ENCODE measurements around the gene CLN6. TPM values are rescaled to one million over a fixed set of nuclear protein-coding genes. Genes with fewer than 3 reads are reported as not detected.
"Not testable (repeated sequence)": the region's sequence is repeated elsewhere in the genome, so short reads cannot be mapped to it uniquely, and the experiment has no call there.

Gene CLN6
- total RNA-seq, 1 experiment from 2014 or later: 17.6 TPM

DNA sequence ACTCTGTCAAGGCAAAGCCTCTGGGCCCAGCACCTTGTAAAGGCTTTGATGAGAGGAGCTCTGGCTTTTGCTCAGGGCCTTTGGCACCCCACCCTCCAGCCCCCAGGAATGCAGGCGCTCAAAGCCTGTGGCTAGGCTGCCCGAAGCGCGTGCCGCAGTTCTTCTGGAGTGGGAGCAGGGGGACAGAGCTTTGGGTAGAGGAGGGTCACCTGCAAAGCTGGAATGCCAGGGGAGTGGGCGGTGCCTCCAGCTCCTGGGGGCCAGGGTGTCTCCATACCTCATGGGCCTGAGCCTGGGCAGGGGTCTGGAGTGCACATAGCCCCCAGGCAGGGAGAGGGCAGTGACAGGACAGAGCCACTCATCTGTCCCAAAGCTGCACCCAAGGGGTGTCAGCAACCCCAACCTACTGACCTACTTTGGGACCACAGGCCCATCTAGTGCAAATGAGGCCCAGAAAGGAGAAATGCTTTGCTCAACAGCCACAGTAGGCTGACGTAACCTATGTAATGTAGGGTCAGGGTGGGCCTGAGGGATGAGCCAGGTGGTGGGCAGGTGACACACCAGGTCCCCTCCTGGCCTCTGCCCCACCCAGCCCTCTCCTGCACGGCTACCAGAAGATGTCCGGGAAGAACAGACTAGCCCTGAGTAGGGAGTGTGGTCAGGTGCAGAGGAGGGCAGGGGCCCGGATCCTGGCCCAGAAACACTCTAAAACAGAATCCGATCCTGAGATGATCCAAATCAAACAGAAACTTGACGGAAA lies 22.2 kb downstream of the CLN6 start:
- no peak for DNase-seq (ENCODE audit: low read depth)

DNA sequence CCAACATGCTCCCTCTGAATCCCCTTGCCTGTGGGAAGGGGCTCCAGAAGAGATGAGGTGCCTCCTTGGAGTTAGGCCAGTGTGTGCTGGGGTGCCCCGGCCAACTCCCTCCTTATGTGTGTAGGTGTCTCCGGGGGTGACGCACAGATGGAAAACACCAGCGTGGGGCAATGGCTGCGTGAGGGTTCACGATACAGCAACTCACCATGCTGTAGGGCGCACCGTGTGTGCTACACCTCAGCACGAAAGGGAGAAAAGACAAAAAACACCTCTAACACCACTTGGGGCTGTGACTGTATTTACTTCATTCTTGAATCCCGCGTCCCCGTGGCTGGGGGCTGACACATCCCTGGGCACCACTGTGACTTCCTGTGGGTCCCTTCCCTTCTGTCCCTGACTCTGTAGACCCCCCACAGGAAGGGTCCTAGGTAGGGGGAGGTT lies 22.8 kb downstream of the CLN6 start:
- no peak for DNase-seq (ENCODE audit: low read depth)

DNA sequence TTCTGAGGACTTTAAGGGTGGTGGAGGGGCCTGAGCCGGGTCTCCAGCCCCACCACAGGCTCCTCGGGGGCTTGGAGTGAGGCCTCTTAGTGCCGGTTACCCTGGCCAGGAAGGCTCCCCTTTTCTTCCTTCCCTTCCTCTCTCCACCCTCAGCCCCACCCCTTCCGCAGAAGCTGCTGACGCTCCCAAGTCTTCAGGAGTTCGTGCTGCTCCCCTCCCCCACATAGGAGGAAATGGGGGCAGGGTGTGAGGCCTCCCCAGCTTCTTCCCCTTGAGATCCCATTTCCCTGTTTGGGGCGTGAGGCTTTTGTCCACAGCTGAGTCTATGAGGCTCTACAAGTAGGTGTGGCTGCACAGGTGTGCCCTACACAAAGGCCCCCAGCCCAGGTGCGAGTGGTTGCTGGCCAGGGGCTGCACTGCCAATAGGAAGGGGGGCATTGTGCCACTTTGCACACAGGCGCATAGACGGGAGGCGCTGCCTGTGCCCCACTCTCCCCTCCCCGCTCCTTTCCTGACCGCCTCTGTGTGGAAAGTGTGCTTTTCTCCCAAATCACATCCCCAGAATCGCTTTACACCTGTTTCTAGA lies 23.5 kb downstream of the CLN6 start:
- DNase-seq (ENCODE audit: low read depth): no peak

DNA sequence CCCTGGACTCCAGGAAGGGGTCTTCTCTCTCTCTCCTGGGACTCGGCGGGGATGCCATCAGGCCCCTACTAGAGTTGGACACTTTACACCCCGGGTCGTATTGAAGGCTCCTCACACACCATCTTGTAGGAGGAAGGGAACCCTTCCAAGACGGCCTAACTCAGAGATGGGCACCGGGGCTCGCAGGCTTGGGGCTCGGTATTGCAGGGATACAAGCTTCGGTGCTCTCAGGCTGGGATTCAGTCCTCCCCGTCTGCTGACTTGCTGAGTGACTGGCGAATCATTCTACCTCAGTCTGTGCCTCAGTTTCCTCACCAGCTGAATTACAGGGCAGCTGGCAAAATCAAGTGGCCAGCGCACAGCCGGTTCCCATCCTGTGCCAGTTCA lies 24.0 kb downstream of the CLN6 start:
- no peak for DNase-seq (ENCODE audit: low read depth)

DNA sequence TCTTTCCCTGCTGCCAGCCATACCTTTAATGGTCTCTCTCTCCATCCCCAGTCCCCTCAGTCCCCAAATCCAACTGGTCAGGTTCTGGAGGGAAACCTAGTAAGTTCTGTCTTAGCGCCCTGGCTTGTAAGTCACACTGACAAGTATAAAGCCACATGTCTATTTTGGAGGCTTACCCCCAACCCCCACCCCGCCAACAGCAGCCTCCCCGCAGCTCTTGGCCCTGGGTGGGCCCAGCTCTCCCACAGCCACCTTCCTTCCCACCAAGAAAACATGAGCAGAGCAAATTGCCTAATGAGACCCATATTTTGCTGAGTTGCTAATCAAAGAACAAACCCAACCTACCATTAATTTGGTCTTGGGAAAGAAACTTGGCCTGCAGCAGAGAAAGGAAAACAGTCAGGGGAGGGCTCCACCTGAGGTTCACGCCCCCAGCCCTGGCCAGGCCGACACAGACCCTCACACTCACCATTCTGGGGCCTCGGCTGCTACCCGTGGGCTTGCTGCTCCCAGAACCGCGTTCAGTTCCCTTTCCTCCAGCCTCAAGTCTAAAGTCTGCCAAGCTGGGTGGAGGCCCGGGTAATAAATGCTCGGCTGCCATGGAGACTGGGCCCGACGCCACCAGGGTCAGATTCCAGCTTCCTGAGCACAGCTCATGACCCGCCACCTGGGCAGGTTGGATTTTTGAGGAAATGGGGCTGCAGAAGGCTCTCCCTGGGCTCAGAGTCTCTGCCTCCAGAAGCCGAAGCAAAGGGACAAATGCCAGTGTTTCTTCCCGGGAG lies 24.6 kb downstream of the CLN6 start, which contains the start of gene CALML4:
Gene CALML4, minus strand, starts transcription at position 557 of the 782 bp plus-strand sequence. Its CDS starts 85 bp downstream, at position 472.
- peak; percentile 45 for DNase-seq (ENCODE audit: low read depth)

DNA sequence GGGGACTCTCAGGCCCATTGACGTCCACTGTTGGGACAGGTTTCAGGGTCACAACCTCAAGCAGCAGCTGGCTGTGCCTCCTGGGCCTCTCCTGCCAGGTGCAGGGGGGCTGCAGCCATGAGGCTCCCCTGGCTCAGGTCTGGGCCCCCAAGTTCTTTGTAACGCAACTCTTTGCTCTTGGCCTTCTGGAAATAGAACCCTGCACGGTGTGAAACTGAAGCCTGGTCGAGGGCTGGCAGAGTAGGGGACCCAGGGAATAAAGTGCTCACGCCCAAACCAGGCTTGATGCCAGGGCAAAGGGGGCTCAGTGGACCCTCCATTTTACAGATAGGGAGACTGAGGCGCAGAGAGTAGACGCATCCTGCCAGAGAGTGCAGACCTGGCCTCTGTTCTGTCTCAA lies 25.2 kb downstream of the CLN6 start:
- no peak for DNase-seq (ENCODE audit: low read depth)

DNA sequence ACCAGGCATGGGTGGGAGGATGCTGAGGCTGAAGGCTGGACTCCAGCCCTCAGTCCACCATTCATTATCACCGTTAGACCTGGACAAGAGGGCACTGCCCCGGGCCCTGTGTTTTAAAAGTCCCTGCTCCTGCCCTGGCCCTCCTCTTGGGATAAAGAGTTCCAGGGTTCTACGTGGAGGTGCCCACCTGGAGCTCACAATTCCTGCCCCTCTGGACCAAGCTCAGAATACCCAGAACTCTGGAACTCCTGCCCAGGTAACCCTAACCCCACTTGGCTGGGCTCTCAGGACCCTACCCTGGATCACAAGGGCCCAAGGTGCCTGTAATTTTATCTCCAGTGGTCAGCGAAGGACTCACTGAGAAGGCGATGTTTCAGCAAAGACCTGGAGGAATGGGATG lies 25.6 kb downstream of the CLN6 start:
- DNase-seq (ENCODE audit: low read depth): no peak

DNA sequence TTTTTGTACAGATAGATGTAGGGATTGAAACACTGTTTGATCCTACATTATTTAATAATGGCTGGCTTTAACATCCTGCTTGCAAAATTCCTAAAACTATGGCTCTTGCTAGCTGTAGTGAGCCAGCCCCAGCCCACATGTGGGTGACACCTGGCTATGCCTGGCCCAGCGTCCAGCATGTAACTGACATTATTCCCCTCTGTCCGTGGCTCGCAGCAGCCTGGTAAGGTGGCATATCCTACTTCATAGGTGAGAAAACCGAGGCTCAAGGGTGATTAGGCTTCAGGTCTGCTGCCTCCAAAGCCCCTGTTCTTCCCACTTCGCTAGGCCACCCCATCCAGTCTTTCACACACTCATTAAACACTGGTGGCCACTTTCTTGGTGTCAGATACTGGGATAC lies 26.0 kb downstream of the CLN6 start:
- DNase-seq (ENCODE audit: low read depth): no peak

DNA sequence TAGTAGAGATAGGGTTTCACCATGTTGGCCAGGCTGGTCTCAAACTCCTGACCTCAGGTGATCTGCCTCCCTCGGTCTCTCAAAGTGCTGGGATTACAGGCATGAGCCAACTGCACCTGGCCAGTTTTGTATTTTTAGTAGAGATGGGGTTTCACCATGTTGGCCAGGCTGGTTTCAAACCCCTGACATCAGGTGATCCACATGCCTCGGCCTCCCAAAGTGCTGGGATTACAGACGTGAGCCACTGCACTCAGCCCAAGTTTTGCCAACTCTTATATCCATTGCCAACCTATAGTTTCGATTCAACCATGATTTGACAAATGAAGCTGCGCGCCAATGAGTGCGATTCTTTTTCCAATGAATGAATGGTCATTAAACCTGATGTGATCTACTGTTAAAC lies 26.5 kb downstream of the CLN6 start:
- not testable (repeated sequence) for DNase-seq (ENCODE audit: low read depth)

DNA sequence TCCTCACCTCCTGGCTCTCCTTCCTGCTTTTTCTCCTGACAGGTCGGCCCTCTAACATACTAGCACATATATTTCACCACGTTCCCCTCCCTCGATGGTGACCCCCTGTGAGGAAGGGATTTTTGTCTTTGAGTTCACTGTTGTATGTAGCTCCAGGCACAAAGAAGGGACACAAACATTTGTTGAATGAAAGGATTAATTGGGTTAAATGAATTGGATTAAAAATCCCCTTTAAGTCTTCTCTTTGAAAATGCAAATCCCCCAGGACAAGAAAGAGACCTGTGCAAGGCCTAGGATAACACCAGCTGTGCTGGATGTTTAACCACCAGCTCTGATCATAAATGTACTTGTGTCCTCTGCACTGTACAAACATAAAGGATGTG lies 27.7 kb downstream of the CLN6 start:
- DNase-seq (ENCODE audit: low read depth): no peak

DNA sequence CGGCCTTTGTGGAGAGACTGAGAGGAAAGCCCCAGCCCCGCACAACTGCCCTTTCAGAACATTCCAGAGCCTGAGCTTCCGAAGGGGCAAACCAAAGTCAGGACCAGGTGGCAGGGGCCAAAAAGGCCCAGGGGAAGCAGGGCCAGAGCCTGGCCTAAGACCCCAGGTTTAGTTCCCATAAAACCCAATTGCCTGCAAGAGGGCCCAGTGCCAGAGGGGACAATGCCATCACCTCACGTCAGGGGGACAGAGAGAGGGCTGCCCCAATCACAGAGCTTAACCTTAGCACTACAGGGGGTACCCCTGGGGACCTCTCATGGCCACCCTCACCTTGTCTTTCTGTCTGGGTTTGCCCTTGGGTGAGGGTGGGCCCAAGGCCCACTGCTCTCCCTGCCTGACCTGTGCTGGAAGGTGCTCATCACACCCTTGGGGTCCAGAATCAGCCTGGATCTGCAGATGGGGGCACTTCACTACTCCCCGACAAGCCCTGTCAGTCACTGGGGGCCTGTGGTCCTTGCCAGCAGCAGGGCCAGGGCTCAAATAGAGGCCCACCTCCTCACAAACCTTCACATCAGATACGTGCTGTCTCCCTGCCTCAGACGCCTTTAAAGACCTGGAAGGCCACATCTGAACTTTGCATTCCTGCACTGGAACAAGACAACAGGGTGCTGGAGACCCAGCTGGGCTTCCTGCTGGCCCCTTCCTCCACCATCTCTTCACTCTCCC lies 28.2 kb downstream of the CLN6 start:
- no peak for DNase-seq (ENCODE audit: low read depth)

DNA sequence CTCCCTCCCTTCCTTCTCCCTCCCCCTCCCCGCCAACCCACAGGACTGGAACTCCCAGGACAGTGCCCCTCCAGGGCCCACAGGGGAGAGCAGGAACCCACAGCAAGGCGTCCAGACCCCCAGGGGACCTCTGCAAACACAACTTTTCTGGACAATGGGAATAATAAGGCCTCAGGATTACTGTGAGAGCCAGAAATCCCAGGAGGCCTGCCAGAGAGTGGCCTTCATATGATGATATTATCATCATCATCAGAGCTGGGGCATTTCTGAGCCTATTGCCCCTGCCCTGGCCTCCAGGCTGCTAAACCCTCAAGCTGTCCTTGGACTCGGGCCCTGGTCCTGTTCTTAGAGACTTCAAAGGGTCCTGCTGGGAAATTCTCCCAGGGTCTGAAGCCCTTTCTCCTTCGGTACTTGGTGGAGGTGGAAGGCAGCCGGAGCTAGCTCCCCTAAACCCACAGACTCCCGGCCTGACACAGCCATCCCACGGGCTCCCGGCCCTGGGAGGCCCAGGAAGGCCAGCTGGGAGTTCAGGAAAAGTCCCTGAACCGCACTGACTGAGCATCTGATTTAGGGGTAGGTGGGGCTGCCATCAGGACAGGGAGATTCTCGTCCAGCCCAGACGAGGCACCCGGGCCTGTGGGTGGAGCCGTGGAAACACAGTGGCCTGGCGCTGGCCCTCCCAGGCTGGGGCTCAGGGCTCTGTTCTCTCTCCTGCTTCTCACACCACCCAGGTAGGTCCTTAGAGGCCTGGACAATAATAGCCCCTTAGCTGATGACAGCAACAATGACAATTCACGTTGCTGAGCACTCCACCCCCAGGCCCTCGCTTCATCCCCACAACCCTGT lies 29.3 kb downstream of the CLN6 start:
- DNase-seq (ENCODE audit: low read depth): no peak

DNA sequence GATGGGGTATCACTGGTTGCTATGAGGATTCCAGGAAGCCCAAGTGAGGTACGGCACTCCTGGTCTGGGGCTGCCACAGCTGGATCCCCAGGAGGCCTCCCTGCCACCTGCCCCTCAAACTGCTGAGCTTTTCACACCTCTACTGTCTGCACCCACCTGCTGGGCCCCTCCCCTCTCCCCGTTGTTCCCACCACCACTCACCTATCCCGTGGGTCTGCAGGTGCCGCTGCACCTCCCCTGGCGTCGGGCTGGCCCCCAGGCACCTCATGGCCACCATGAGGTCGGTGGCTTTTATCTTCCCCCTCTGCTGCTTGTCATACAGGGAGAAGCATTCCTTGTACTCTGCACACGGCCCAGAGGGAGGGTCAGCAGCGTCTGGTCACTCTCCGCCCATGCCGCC lies 30.2 kb downstream of the CLN6 start:
- DNase-seq (ENCODE audit: low read depth): no peak

DNA sequence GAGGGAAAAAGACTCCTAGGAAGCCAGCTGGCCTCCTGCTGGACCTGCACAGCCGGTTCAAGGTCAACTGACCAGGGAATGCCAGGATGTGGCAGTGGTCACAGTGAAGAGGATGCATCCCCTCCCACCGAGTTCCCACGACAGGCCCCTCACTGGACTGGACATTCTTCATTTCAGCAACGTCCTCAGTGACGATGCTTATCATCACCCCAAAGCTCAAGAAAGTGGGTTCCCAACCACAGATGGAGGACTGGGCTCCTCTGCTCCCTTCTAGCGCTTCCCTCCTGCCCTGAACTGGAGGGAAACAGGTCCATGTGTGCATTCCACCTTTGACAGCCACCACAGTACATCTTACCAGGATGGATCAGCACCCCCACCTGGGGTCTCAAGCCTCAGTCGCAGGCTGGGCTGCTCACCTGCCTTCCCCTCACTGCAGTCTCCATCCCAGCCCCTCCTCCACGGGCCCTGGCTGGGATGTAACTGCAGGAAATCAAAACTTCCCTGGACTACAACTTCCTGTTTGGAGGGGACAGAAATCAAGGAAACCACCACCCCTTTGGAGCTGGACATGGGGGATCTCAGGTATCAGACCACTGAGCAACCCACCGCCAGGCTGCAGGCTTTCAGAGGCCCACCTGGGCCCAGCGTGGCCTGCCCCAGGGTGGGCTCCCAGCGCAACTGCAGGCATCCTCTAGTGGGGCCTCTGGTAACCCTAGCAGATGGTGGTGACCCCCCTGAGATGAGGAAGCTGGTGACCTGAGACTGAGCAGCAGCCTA lies 31.7 kb downstream of the CLN6 start:
- DNase-seq (ENCODE audit: low read depth): no peak

DNA sequence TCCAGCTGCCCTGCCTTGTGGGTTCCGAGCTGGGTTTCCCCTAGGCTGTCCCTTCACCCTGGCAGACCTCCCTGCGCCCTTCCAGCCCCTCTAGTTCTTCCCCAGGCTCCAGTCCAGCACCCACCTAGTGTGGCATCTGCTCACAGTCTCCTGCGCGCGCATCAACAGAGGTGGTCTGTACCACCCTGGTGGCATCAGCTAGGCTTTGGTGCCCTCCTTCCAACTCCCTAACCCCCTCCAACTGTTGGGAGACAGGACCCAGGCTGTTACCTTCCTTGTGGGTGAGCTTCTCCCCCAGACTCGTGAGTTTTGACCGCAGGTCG lies 32.4 kb downstream of the CLN6 start:
- no peak for DNase-seq (ENCODE audit: low read depth)

DNA sequence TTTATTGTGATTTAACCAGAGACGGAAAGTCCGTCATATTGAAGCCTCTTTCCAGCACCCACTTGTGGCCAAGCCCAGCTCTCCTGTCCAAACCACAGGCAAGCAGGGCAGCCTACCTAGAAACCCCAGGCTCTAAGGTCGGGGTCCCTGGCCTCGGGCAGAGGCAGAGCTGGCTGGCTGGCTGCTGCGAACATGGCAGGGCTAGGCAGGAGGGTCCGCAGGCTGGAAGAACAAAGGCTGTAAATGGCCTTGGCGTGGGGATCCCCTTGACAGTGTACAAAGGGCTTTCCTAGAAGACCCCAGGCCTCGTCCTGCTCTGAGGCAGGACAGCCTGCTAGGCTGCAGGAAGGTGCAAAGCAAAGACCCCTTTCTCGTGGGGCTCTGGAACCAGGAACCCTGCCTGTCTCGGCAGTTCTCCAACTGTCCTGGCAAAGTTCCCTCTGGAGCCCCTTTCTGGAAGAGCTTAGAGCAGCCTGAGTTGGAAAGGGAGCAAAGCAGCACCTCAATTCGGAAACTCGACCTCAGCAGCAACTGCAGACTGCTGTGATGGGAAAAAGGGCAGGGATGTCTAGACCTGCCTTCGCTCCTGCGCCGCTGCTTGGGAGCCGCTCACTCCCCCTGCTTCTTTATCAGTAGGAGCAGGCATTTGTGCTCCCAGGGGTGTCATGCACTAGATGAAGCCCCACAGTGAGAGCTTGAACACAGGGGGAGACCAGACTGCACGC lies 32.9 kb downstream of the CLN6 start:
- DNase-seq (ENCODE audit: low read depth): no peak

DNA sequence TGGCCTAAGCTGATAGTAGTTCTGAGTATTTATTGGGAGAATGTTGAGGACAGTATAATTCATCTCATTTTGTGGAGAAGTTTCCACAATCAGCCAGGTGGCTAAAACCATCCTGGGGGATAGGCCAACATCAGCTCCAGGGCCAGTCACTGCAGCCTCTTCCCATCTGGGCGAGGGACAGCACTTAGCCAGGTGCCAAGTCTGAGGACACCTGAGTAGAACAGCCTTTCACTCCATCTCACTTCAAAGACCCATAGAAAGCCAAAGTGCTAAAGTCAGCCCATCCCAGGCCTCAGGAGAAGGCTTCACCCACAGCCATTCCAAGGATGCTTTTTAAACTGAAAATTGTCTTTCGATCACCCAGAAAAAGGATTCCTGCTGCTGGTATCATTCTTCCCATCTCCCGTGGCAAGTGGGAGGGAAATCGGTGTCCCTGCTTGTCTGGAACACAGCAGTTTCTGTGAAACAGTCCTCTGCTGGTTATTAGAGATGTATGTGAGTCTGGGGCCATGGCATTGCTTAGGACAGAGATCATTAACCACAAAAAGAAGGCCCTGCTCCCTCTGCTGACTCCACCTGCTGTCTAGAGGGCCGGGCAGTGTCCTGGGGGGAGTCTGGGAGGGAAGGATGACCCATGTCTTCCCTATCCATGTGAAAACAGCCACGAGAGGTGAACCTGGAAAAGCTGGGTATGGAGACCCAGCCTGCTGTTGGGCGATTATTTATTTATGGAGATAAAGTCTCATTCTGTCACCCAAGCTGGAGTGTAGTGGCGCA lies 34.0 kb downstream of the CLN6 start:
- no peak for DNase-seq (ENCODE audit: low read depth)

DNA sequence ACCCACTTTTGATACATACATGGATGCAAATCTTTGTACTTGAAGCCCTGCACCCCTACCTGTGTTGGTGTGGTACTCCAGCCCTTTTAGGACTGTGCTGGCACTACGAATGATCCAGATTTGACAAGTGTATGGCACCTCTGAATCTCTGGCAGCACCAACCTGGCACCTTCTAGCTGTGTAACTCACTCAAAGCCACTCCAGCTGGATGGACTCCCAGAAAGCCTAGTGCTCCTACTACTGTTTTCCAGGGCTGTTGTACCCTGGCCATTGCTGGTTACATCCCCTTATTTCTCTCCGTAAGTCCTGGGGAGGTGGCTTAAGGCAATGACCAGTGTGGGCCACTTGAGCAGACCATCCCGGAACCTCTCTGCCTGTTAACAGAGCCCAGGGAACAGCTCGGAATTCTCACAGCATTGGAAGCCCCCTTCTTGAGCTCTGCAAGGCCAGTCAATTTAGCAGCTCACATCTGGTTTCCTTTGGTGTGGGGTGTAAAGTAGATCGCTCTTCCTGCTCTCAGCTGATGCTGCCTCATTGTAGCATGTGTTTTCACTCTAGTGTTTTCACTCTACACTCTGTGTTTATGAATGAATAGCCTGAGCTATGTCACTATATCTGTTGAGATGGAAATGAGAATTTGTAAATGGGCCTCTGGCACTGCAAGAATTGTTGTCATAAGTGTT lies 36.6 kb downstream of the CLN6 start:
- no peak for DNase-seq (ENCODE audit: low read depth)

DNA sequence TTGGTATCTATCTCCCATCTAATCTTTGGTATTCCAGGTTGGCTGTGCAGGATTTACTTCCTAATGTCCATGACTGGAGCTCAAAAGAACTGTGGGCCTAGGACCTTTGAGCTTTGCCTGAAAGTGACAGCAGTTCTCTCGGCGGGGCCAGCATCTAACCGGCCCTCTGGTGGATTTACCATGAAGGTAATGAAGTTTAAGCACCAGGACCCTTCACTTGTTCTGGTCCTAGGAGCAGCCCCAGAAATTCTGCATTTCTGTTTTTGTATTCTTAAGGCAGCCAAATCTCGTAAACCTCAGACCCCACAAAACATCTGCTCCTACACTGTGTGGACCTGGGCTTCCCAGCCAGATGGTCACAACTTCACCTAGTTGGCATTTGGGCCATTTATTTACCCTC lies 37.4 kb downstream of the CLN6 start:
- DNase-seq (ENCODE audit: low read depth): no peak
